Measurements from ENCODE around the gene PCCA.
"Not testable (repeated sequence)": the region's sequence is repeated elsewhere in the genome, so short reads cannot be mapped to it uniquely, and the experiment has no call there.

Gene PCCA

GRCh38 chr13:100314132-100314910 is 225.4 kb downstream of the PCCA start:
- peak; percentile 11 for DNase-seq

GRCh38 chr13:100315522-100315921 is 226.6 kb downstream of the PCCA start:
- DNase-seq = no peak

- DNase-seq = not testable (repeated sequence)
Observed at GRCh38 chr13:100318473-100318872, 229.6 kb downstream of the PCCA start.

- DNase-seq = no peak
Observed at GRCh38 chr13:100323937-100324336, 235.0 kb downstream of the PCCA start.

- no peak for DNase-seq
Observed at GRCh38 chr13:100330662-100331061, 241.8 kb downstream of the PCCA start.

GRCh38 chr13:100333141-100333540 is 244.2 kb downstream of the PCCA start:
- no peak for DNase-seq

- DNase-seq = no peak
Observed at GRCh38 chr13:100334214-100334613, 245.3 kb downstream of the PCCA start.

- DNase-seq = no peak
Observed at GRCh38 chr13:100336795-100337516, 248.1 kb downstream of the PCCA start.

GRCh38 chr13:100338275-100338674 is 249.4 kb downstream of the PCCA start:
- no peak for DNase-seq

- DNase-seq = no peak
Observed at GRCh38 chr13:100339411-100339940, 250.6 kb downstream of the PCCA start.

GRCh38 chr13:100340865-100341264 is 252.0 kb downstream of the PCCA start:
- no peak for DNase-seq

- DNase-seq = no peak
Observed at GRCh38 chr13:100341327-100341726, 252.4 kb downstream of the PCCA start.

- no peak for DNase-seq
Observed at GRCh38 chr13:100344544-100344943, 255.7 kb downstream of the PCCA start.

- DNase-seq = peak; percentile 49
Observed at GRCh38 chr13:100347968-100348367, 259.1 kb downstream of the PCCA start.

GRCh38 chr13:100349594-100349993 is 260.7 kb downstream of the PCCA start:
- peak; percentile 90 for DNase-seq

GRCh38 chr13:100350601-100351000 is 261.7 kb downstream of the PCCA start:
- DNase-seq = peak; percentile 85

GRCh38 chr13:100356426-100356825 is 267.5 kb downstream of the PCCA start:
- no peak for DNase-seq

GRCh38 chr13:100356889-100357288 is 268.0 kb downstream of the PCCA start:
- DNase-seq = no peak

- no peak for DNase-seq
Observed at GRCh38 chr13:100357764-100358163, 268.9 kb downstream of the PCCA start.

GRCh38 chr13:100361504-100361903 is 272.6 kb downstream of the PCCA start:
- DNase-seq = no peak

GRCh38 chr13:100362371-100362770 is 273.5 kb downstream of the PCCA start:
- DNase-seq = no peak

- no peak for DNase-seq
Observed at GRCh38 chr13:100362781-100363180, 273.9 kb downstream of the PCCA start.

- DNase-seq = peak; percentile 55
Observed at GRCh38 chr13:100363285-100363711, 274.4 kb downstream of the PCCA start.

GRCh38 chr13:100363874-100364273 is 275.0 kb downstream of the PCCA start:
- DNase-seq = peak; percentile 54

All from NCI-H146 (cell line).